ENCODE data around the gene BARX2. TPM values are rescaled to one million over a fixed set of nuclear protein-coding genes. Genes with fewer than 3 reads are reported as not detected.

BARX2 gene
- polyA plus RNA-seq, 1 of the 3 experiments (the other 2 are of a cell fraction): not detected

GRCh38 chr11:129455101-129455500, 79.5 kb downstream of the BARX2 start:
- H3K4me2 ChIP-seq: no peak overlapping the region
- WGBS (ENCODE audit: low lambda C conversion rate): 9% methylated on average over 4 of the region's 4 CpGs
- no peaks in the 10 kb centered on the region for H3K4me1 ChIP-seq (ENCODE audit: control insufficient read depth in 1 of 2, insufficient read depth in 2 of 2, low read depth in 1 of 2, low read length in 1 of 2)
- no peaks in the 10 kb centered on the region for H3K79me2 ChIP-seq (ENCODE audit: insufficient read depth)
- DNase-seq: no peak
- ChIA-PET CTCF (interaction anchor here (0.7 kb wide), 1 partner anchor 27 kb away, joined by 3 read pairs; no protein-coding TSS in a partner anchor), POLR2A (no interaction called here)
- H3K27ac ChIP-seq (ENCODE audit: low read depth in 2 of 2, low read length in 1 of 2): no peak overlapping the region
- H3K9ac ChIP-seq: no peak overlapping the region
- H3K36me3 ChIP-seq (replicated peaks in 1 of 2; ENCODE audit: control insufficient read depth in 1 of 2, insufficient read depth in 2 of 2, low read length in 1 of 2): no peaks in the 10 kb centered on the region
- no peak overlapping the region for H3K4me3 ChIP-seq (ENCODE audit: low read depth in 2 of 2, low read length in 1 of 2)
- no peaks in the 10 kb centered on the region for H3K27me3 ChIP-seq (ENCODE audit: insufficient read depth)
- no peaks in the 10 kb centered on the region for H3K9me3 ChIP-seq
- H4K20me1 ChIP-seq (ENCODE audit: insufficient read depth): no peaks in the 10 kb centered on the region
- H2AFZ ChIP-seq (ENCODE audit: low read depth): no peak overlapping the region
- no peak for TF ChIP-seq USF1 (IDR thresholded peaks at IDR 0.05; ENCODE audit: borderline replicate concordance, low read depth)
- no peaks in the 10 kb centered on the region for H3F3A ChIP-seq (replicated peaks; ENCODE audit: insufficient read depth)
- H3K9me2 ChIP-seq: no peaks in the 10 kb centered on the region

- DNase-seq: no peak
These were observed 80.4 kb downstream of the BARX2 start for GRCh38 chr11:129455756-129456655.

GRCh38 chr11:129457321-129457720, 81.7 kb downstream of the BARX2 start:
- Histone ChIP-seq H3K9ac (no peak overlapping the region), H3K79me2 (ENCODE audit: insufficient read depth) (no peaks in the 10 kb centered on the region), H3K36me3 (replicated peaks in 1 of 2; ENCODE audit: control insufficient read depth in 1 of 2, insufficient read depth in 2 of 2, low read length in 1 of 2) (no peaks in the 10 kb centered on the region), H3K9me2 (no peaks in the 10 kb centered on the region), H3K4me2 (no peak overlapping the region), H3K9me3 (no peaks in the 10 kb centered on the region), H3K27me3 (ENCODE audit: insufficient read depth) (no peaks in the 10 kb centered on the region), H3K4me1 (ENCODE audit: control insufficient read depth in 1 of 2, insufficient read depth in 2 of 2, low read depth in 1 of 2, low read length in 1 of 2) (no peaks in the 10 kb centered on the region), H4K20me1 (ENCODE audit: insufficient read depth) (no peaks in the 10 kb centered on the region), H3K27ac (ENCODE audit: low read depth in 2 of 2, low read length in 1 of 2) (no peak overlapping the region), H2AFZ (ENCODE audit: low read depth) (no peak overlapping the region), H3F3A (replicated peaks; ENCODE audit: insufficient read depth) (no peaks in the 10 kb centered on the region), H3K4me3 (ENCODE audit: low read depth in 2 of 2, low read length in 1 of 2) (no peak overlapping the region)
- 42% methylated on average over 6 of the region's 6 CpGs for WGBS (ENCODE audit: low lambda C conversion rate)
- no peak for DNase-seq
- POLR2A ChIA-PET: no interaction called here
- CTCF ChIA-PET: no interaction called here
- no peak for TF ChIP-seq USF1 (IDR thresholded peaks at IDR 0.05; ENCODE audit: borderline replicate concordance, low read depth)
- no peak for TF ChIP-seq TCF12 (IDR thresholded peaks at IDR 0.05)
- no peak for TF ChIP-seq IRF3 (IDR thresholded peaks at IDR 0.05; ENCODE audit: low read depth, low read length)
- TF ChIP-seq GABPA (IDR thresholded peaks at IDR 0.05; ENCODE audit: low read depth): no peak
- no peak for TF ChIP-seq REST (IDR thresholded peaks at IDR 0.05; ENCODE audit: low read depth, low read length)
- no peak for TF ChIP-seq EP300 (IDR thresholded peaks at IDR 0.05; ENCODE audit: borderline replicate concordance in 1 of 2, low read depth in 1 of 2, low read length in 1 of 2)
- no peak for TF ChIP-seq FOXJ3 (CRISPR knock-in tag; IDR thresholded peaks at IDR 0.05)
- TF ChIP-seq NFIC (IDR thresholded peaks at IDR 0.05; ENCODE audit: borderline replicate concordance): no peak
- TF ChIP-seq PBX3 (IDR thresholded peaks at IDR 0.05): no peak
- no peak for TF ChIP-seq FOXM1 (IDR thresholded peaks at IDR 0.05; ENCODE audit: low read depth)
- no peak for TF ChIP-seq FOSL2 (IDR thresholded peaks at IDR 0.05; ENCODE audit: borderline replicate concordance, low read depth)
- no peak for TF ChIP-seq YY1 (IDR thresholded peaks at IDR 0.05; ENCODE audit: low read depth)

More at GRCh38 chr11:129455756-129456655, 80.4 kb downstream of the BARX2 start:
- no peaks in the 10 kb centered on the region for H4K20me1 ChIP-seq (ENCODE audit: insufficient read depth)
- TF ChIP-seq NRF1 (IDR thresholded peaks at IDR 0.05; ENCODE audit: low read depth, low read length) (no peak), RCOR1 (IDR thresholded peaks at IDR 0.05; ENCODE audit: low read length) (no peak)
- no peaks in the 10 kb centered on the region for H3K9me3 ChIP-seq
- no peaks in the 10 kb centered on the region for H3K79me2 ChIP-seq (ENCODE audit: insufficient read depth)
- H3K4me2 ChIP-seq: no peak overlapping the region
- H3K27ac ChIP-seq (ENCODE audit: low read depth in 2 of 2, low read length in 1 of 2): no peak overlapping the region
- H3F3A ChIP-seq (replicated peaks; ENCODE audit: insufficient read depth): no peaks in the 10 kb centered on the region
- H3K36me3 ChIP-seq (replicated peaks in 1 of 2; ENCODE audit: control insufficient read depth in 1 of 2, insufficient read depth in 2 of 2, low read length in 1 of 2): no peaks in the 10 kb centered on the region
- CTCF ChIA-PET: interaction anchor here (0.7 kb wide), 1 partner anchor 28 kb away, joined by 3 read pairs; no protein-coding TSS in a partner anchor
- no peak overlapping the region for H2AFZ ChIP-seq (ENCODE audit: low read depth)
- no peak overlapping the region for H3K4me3 ChIP-seq (ENCODE audit: low read depth in 2 of 2, low read length in 1 of 2)
- no peaks in the 10 kb centered on the region for H3K9me2 ChIP-seq
- WGBS (ENCODE audit: low lambda C conversion rate): 55% methylated on average over 17 of the region's 17 CpGs
- no peaks in the 10 kb centered on the region for H3K27me3 ChIP-seq (ENCODE audit: insufficient read depth)
- H3K4me1 ChIP-seq (ENCODE audit: control insufficient read depth in 1 of 2, insufficient read depth in 2 of 2, low read depth in 1 of 2, low read length in 1 of 2): no peaks in the 10 kb centered on the region
- POLR2A ChIA-PET: no interaction called here
- no peak overlapping the region for H3K9ac ChIP-seq
